Central memory CD8-positive, alpha-beta T cell (primary cell): Measurements from ENCODE around the gene SLC17A1.
"Not testable (repeated sequence)": the region's sequence is repeated elsewhere in the genome, so short reads cannot be mapped to it uniquely, and the experiment has no call there.

ENCODE experiments used
- ATAC-seq: fragments of 150-1000 bp; cut with Tn5 transposase; replicated peaks from 2 replicates; pipeline ENCODE4 v1.10.0; 2022; ENCODE audit warnings: mild to moderate bottlenecking, moderate FRiP score, moderate number of reproducible peaks; ENCODE audit not compliant: poor library complexity, severe bottlenecking; ENCODE audit errors: extremely low read depth
- DNase-seq, 2 donors: peaks; one replicate each; pipeline ENCODE4 v3.0.0; 2021; ENCODE audit warnings: low spot score in 2 of 2
- H3K27ac Mint-ChIP-seq: one replicate; pipeline ENCODE4 v1.8.0; 2022; ENCODE audit warnings: low read depth, mild to moderate bottlenecking, moderate library complexity, mixed read lengths
- H3K27me3 Mint-ChIP-seq: one replicate; pipeline ENCODE4 v1.8.0; 2022; ENCODE audit warnings: mixed read lengths
- H3K36me3 Mint-ChIP-seq: one replicate; pipeline ENCODE4 v1.8.0; 2022; ENCODE audit warnings: mild to moderate bottlenecking, moderate library complexity, mixed read lengths; ENCODE audit not compliant: insufficient read depth
- H3K4me1 Mint-ChIP-seq: one replicate; pipeline ENCODE4 v1.8.0; 2022; ENCODE audit warnings: mixed read lengths
- H3K4me3 Mint-ChIP-seq: one replicate; pipeline ENCODE4 v1.8.0; 2022; ENCODE audit warnings: mild to moderate bottlenecking, moderate library complexity, mixed read lengths
- H3K9me3 Mint-ChIP-seq: one replicate; pipeline ENCODE4 v1.8.0; 2022; ENCODE audit warnings: mixed read lengths

SLC17A1 gene

GRCh38 chr6:25748601-25749517 is 83.0 kb downstream of the SLC17A1 start:
- not testable (repeated sequence) for H3K27me3 Mint-ChIP-seq, H3K9me3 Mint-ChIP-seq, H3K4me3 Mint-ChIP-seq, H3K4me1 Mint-ChIP-seq, H3K27ac Mint-ChIP-seq, ATAC-seq, H3K36me3 Mint-ChIP-seq, DNase-seq

GRCh38 chr6:25748049-25748448 is 83.8 kb downstream of the SLC17A1 start:
- no peaks in the 10 kb centered on the region for H3K27me3 Mint-ChIP-seq
- H3K27ac Mint-ChIP-seq = no peak overlapping the region
- H3K36me3 Mint-ChIP-seq = no peaks in the 10 kb centered on the region
- no peak for ATAC-seq
- H3K9me3 Mint-ChIP-seq = no peaks in the 10 kb centered on the region
- DNase-seq = no peak
- H3K4me3 Mint-ChIP-seq = no peak overlapping the region
- no peaks in the 10 kb centered on the region for H3K4me1 Mint-ChIP-seq

DNA sequence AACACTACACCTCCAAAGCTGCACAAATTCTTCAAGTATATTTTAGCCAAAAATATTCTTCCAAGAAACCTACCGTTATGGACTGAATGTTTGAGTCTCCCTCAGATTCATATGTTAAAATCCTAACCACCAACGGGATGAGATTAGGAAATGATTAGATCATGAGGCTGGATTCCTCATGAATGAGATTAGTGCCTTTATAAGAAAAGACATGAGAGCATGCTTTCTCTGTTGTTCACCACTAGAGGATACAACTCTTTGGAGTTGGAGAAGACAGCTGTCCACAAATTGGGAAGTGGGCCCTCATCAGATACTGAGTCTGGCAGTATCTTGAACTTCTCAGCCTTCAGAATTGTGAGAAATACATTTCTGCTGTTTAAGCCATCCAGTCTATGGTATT is 84.4 kb downstream of the SLC17A1 start:
- DNase-seq (no peak), ATAC-seq (no peak)
- Mint-ChIP-seq H3K9me3 (no peaks in the 10 kb centered on the region), H3K4me1 (no peaks in the 10 kb centered on the region), H3K4me3 (no peak overlapping the region), H3K36me3 (no peaks in the 10 kb centered on the region), H3K27ac (no peak overlapping the region), H3K27me3 (no peaks in the 10 kb centered on the region)

GRCh38 chr6:25746968-25747367 is 84.9 kb downstream of the SLC17A1 start:
- no peak overlapping the region for H3K27ac Mint-ChIP-seq
- ATAC-seq = no peak
- H3K4me3 Mint-ChIP-seq = no peak overlapping the region

GRCh38 chr6:25745836-25746235 is 86.0 kb downstream of the SLC17A1 start:
- Mint-ChIP-seq H3K36me3 (no peaks in the 10 kb centered on the region), H3K9me3 (no peaks in the 10 kb centered on the region), H3K4me3 (no peak overlapping the region), H3K27me3 (no peaks in the 10 kb centered on the region), H3K27ac (no peak overlapping the region), H3K4me1 (no peaks in the 10 kb centered on the region)
- DNase-seq (no peak), ATAC-seq (no peak)

More at GRCh38 chr6:25746968-25747367, 84.9 kb downstream of the SLC17A1 start:
- Mint-ChIP-seq H3K4me1 (no peaks in the 10 kb centered on the region), H3K27me3 (no peaks in the 10 kb centered on the region), H3K9me3 (no peaks in the 10 kb centered on the region), H3K36me3 (no peaks in the 10 kb centered on the region)
- DNase-seq = no peak

- DNase-seq (no peak), ATAC-seq (no peak)
- no peak overlapping the region for H3K27ac Mint-ChIP-seq
- H3K36me3 Mint-ChIP-seq = no peaks in the 10 kb centered on the region
- no peaks in the 10 kb centered on the region for H3K4me1 Mint-ChIP-seq
- H3K4me3 Mint-ChIP-seq = no peak overlapping the region
- H3K27me3 Mint-ChIP-seq = peaks cover 6% of the 10 kb centered on the region
- H3K9me3 Mint-ChIP-seq = no peaks in the 10 kb centered on the region
Observed at GRCh38 chr6:25743868-25744267, 88.0 kb downstream of the SLC17A1 start.

DNA sequence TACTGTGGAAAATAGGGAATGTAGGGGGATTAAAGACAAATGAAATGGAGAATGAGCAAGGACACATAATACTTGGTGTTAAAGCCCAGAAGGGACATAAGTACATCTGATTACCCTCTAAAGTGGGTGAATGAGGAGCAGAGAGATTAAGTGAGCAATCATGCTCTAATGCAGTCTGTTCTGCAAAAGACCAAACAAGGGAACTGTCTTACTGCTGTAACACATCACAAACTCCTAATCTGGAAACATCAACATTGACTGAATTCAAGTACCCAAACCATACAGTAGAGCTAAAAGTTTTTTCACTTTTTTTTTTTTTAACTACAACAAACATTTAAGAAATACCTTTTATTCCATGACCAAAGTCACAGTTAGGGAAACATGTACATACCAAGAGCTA is 96.6 kb downstream of the SLC17A1 start:
- ATAC-seq (no peak), DNase-seq (no peak)
- Mint-ChIP-seq H3K4me3 (no peak overlapping the region), H3K27me3 (peaks cover 76% of the 10 kb centered on the region), H3K4me1 (no peaks in the 10 kb centered on the region), H3K9me3 (no peaks in the 10 kb centered on the region), H3K27ac (no peak overlapping the region), H3K36me3 (no peaks in the 10 kb centered on the region)
